ENCODE data around the gene SERPINH1. TPM values are rescaled to one million over a fixed set of nuclear protein-coding genes. Genes with fewer than 3 reads are reported as not detected.

The SERPINH1 gene
- total RNA-seq, 1 experiment from 2014 or later: 89.8 TPM

DNA sequence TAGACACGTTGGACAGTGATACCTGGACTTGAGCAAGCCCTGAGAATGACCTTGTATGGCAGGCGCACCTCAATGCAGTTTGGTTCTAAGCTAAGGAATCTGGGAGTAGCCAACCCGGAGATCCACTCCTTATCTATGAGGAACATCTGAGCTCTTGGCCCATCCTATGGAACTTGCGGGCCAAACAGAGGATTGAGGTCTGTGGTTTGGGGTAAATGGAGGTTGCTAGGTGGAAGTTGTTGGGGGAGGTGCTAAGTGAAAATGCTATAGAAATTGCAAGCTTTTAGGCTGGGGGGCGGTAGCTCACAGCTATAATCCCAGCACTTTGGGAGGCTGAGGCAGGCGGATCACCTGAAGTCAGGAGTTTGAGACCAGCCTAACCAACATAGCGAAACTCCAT is 45.2 kb upstream of the SERPINH1 start:
- in situ Hi-C loops (cut with HindIII; ENCODE audit: low pct_unique_long_range_greater_than_20kb, low sequenced_read_pairs) (no loop called here), intact Hi-C loops (cut with micrococcal nuclease; ENCODE audit: unreplicated experiment) (no loop called here)
- Histone ChIP-seq H3K27me3 (ENCODE audit: control insufficient read depth, insufficient read depth, low read length) (no peaks in the 10 kb centered on the region), H3K9me3 (ENCODE audit: control insufficient read depth, insufficient read depth, low read depth, low read length) (no peaks in the 10 kb centered on the region), H3K27ac (ENCODE audit: low read length) (no peak overlapping the region), H3K4me1 (ENCODE audit: control insufficient read depth, insufficient read depth, low read length) (peaks cover 8% of the 10 kb centered on the region; the same call in 1 of the 2 replicates), H3K36me3 (ENCODE audit: control insufficient read depth, insufficient read depth, low read length) (no peaks in the 10 kb centered on the region), H3K4me3 (ENCODE audit: low read depth in 2 of 2, low read length in 2 of 2) (no peak overlapping the region)
- no TSS peak for BruUV-seq (replicated peaks)
- ChIA-PET CTCF (no interaction called here), POLR2A (no interaction called here)
- ATAC-seq (no peak), DNase-seq (ENCODE audit: low read depth, low spot score) (no peak)
- TF ChIP-seq, protein P1, sequence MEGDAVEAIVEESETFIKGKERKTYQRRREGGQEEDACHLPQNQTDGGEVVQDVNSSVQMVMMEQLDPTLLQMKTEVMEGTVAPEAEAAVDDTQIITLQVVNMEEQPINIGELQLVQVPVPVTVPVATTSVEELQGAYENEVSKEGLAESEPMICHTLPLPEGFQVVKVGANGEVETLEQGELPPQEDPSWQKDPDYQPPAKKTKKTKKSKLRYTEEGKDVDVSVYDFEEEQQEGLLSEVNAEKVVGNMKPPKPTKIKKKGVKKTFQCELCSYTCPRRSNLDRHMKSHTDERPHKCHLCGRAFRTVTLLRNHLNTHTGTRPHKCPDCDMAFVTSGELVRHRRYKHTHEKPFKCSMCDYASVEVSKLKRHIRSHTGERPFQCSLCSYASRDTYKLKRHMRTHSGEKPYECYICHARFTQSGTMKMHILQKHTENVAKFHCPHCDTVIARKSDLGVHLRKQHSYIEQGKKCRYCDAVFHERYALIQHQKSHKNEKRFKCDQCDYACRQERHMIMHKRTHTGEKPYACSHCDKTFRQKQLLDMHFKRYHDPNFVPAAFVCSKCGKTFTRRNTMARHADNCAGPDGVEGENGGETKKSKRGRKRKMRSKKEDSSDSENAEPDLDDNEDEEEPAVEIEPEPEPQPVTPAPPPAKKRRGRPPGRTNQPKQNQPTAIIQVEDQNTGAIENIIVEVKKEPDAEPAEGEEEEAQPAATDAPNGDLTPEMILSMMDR (IDR thresholded peaks at IDR 0.05): no peak
- TF ChIP-seq, protein P2, sequence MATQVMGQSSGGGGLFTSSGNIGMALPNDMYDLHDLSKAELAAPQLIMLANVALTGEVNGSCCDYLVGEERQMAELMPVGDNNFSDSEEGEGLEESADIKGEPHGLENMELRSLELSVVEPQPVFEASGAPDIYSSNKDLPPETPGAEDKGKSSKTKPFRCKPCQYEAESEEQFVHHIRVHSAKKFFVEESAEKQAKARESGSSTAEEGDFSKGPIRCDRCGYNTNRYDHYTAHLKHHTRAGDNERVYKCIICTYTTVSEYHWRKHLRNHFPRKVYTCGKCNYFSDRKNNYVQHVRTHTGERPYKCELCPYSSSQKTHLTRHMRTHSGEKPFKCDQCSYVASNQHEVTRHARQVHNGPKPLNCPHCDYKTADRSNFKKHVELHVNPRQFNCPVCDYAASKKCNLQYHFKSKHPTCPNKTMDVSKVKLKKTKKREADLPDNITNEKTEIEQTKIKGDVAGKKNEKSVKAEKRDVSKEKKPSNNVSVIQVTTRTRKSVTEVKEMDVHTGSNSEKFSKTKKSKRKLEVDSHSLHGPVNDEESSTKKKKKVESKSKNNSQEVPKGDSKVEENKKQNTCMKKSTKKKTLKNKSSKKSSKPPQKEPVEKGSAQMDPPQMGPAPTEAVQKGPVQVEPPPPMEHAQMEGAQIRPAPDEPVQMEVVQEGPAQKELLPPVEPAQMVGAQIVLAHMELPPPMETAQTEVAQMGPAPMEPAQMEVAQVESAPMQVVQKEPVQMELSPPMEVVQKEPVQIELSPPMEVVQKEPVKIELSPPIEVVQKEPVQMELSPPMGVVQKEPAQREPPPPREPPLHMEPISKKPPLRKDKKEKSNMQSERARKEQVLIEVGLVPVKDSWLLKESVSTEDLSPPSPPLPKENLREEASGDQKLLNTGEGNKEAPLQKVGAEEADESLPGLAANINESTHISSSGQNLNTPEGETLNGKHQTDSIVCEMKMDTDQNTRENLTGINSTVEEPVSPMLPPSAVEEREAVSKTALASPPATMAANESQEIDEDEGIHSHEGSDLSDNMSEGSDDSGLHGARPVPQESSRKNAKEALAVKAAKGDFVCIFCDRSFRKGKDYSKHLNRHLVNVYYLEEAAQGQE (IDR thresholded peaks at IDR 0.05; ENCODE audit: insufficient read depth in 1 of 2, low read depth in 2 of 2, low read length in 1 of 2): no peak
- no peak for TF ChIP-seq TCF7L2 (IDR thresholded peaks at IDR 0.05; ENCODE audit: low read depth, low read length)
- no peak for TF ChIP-seq POLR2AphosphoS5 (IDR thresholded peaks at IDR 0.05; ENCODE audit: low read depth, low read length)
- no peak for TF ChIP-seq SIN3A (IDR thresholded peaks at IDR 0.05; ENCODE audit: borderline replicate concordance, insufficient read depth, low read depth, low read length)

DNA sequence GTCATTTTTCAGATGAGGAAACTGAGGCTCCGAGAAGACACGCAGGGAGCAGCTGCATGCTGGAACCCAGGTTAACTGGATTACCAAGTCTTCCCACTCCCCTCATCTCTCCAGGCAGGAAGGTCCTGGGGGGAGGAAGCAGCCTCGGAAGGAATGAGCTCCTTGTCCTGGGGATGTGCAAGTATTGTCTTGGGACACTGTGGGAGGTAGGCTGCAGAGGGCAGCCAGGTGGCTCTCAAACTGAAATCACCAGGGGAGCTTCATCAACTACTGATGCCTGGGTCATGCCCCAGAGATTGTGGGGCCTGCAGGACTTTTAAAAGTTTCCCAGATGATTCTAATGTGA is 43.9 kb upstream of the SERPINH1 start:
- DNase-seq (ENCODE audit: low read depth, low spot score) (no peak), ATAC-seq (no peak)
- CTCF ChIA-PET: no interaction called here
- POLR2A ChIA-PET: no interaction called here
- Histone ChIP-seq H3K9me3 (ENCODE audit: control insufficient read depth, insufficient read depth, low read depth, low read length) (no peaks in the 10 kb centered on the region), H3K4me3 (ENCODE audit: low read depth in 2 of 2, low read length in 2 of 2) (no peak overlapping the region), H3K27ac (ENCODE audit: low read length) (no peak overlapping the region), H3K36me3 (ENCODE audit: control insufficient read depth, insufficient read depth, low read length) (no peaks in the 10 kb centered on the region), H3K27me3 (ENCODE audit: control insufficient read depth, insufficient read depth, low read length) (no peaks in the 10 kb centered on the region), H3K4me1 (ENCODE audit: control insufficient read depth, insufficient read depth, low read length) (peaks cover 8% of the 10 kb centered on the region; the same call in 1 of the 2 replicates)
- intact Hi-C loops (cut with micrococcal nuclease; ENCODE audit: unreplicated experiment): no loop called here
- in situ Hi-C loops (cut with HindIII; ENCODE audit: low pct_unique_long_range_greater_than_20kb, low sequenced_read_pairs): no loop called here
- no TSS peak for BruUV-seq (replicated peaks)
- TF ChIP-seq, protein P2 (IDR thresholded peaks at IDR 0.05; ENCODE audit: insufficient read depth in 1 of 2, low read depth in 2 of 2, low read length in 1 of 2): no peak
- TF ChIP-seq POLR2AphosphoS5 (IDR thresholded peaks at IDR 0.05; ENCODE audit: low read depth, low read length): no peak
- no peak for TF ChIP-seq SIN3A (IDR thresholded peaks at IDR 0.05; ENCODE audit: borderline replicate concordance, insufficient read depth, low read depth, low read length)
- TF ChIP-seq, protein P1 (IDR thresholded peaks at IDR 0.05): no peak
- TF ChIP-seq TCF7L2 (IDR thresholded peaks at IDR 0.05; ENCODE audit: low read depth, low read length): no peak
